Stimulated activated naive CD8-positive, alpha-beta T cell treated with anti-CD3 and anti-CD28 coated beads, Interleukin-15, Interleukin-2, amounts not matched to agents 100 ng/mL and 50 ng/mL, for 24 hours (primary cell): ENCODE data around the gene ADAMTS2.

Experiments used
- H3K27ac Mint-ChIP-seq: one replicate; pipeline ENCODE4 v1.8.0; 2021; ENCODE audit warnings: mild to moderate bottlenecking, mixed read lengths
- H3K27me3 Mint-ChIP-seq: one replicate; pipeline ENCODE4 v1.8.0; 2021; ENCODE audit warnings: mixed read lengths
- H3K36me3 Mint-ChIP-seq: one replicate; pipeline ENCODE4 v1.8.0; 2021; ENCODE audit warnings: low read depth, mixed read lengths
- H3K4me1 Mint-ChIP-seq: one replicate; pipeline ENCODE4 v1.8.0; 2021; ENCODE audit warnings: low read depth, mixed read lengths
- H3K4me3 Mint-ChIP-seq: one replicate; pipeline ENCODE4 v1.8.0; 2021; ENCODE audit warnings: mild to moderate bottlenecking, mixed read lengths
- H3K9me3 Mint-ChIP-seq: one replicate; pipeline ENCODE4 v1.8.0; 2021; ENCODE audit warnings: mixed read lengths

The ADAMTS2 gene

DNA sequence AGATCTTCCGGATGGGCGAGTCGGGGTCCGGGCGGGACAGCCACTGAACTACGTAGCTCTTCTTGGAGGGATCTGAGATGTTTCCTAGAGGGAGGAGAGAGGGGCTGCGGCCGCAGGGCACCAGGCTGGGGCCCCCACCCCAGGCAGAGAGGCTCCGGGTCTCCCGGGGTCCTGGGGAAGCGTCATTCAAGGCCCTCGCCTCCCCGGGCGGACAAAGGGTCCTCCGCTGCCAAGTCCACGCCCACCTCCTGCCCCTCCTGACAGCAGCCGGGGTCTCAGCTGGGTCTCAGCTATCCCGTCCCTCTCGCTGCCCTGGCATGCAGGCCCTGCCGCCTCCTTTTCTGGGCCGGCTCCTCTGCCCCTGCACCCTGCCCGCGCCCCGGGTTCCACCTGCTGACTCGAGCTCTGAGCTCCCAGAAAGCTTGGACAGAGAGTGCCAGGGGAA, 223.6 kb downstream of the ADAMTS2 start:
- Mint-ChIP-seq H3K4me1 (no peaks in the 10 kb centered on the region), H3K27ac (no peak overlapping the region), H3K36me3 (no peaks in the 10 kb centered on the region), H3K4me3 (no peak overlapping the region), H3K9me3 (peaks cover 6% of the 10 kb centered on the region), H3K27me3 (no peaks in the 10 kb centered on the region)

DNA sequence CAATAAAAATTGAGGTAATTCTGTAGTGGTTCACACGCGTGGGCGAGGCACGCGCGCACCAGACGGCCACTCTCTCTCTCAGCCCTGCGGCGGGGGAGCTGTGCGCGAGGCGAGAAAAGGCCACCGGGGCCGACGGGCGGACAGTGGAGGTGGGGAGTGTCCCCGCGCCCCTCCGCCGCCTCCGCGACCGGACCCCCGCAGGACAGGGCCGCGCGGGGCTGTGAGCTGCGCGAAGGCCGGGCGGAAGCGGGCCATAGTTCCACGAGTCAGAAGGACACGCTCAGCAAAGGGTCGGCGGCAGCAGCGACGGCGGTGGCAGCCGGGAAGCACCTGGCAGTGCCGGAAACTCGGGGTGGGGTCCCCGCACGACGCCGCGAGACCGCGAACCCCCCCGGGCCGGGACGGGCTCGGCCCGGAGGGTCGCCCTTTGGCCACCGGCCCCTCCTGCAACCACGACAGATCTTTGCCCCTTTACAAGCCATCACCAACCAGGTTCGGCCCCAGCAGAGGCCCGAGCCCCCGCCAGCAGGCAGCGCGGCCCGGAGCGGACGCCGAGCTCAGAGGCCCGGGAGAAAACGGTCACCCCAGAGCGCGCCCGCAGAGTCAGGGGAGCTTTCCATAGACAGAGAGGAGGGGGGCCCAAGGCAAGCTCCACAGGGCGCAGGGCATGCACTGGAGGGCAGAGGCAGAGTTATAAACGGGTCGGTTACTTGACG, 224.2 kb downstream of the ADAMTS2 start:
- H3K4me3 Mint-ChIP-seq: no peak overlapping the region
- no peaks in the 10 kb centered on the region for H3K36me3 Mint-ChIP-seq
- no peak overlapping the region for H3K27ac Mint-ChIP-seq
- peaks cover 12% of the 10 kb centered on the region for H3K9me3 Mint-ChIP-seq
- no peaks in the 10 kb centered on the region for H3K4me1 Mint-ChIP-seq
- no peaks in the 10 kb centered on the region for H3K27me3 Mint-ChIP-seq

DNA sequence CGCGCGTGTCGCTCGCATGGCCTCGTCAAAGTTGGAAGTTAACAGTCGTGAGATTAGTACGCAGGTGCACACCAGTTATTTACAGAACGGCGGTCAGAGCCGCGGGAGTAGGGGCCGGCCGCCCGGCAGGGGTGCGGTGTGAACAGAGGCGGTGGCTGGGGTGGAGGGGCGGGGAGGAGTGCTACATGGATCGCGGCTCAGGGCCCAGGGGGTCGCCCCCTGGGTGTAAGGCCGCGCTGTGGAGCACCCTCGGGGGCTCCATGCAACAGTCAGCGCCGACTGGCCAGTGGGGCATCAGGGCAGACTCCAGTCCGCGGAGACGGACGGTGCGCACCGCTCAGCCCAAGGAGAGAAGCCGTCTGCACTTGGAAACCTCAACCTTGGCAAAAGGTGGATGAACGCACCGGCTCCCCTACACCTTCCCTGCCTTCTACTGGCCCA, 224.8 kb downstream of the ADAMTS2 start:
- Mint-ChIP-seq H3K27me3 (no peaks in the 10 kb centered on the region), H3K27ac (no peak overlapping the region), H3K4me3 (no peak overlapping the region), H3K4me1 (no peaks in the 10 kb centered on the region), H3K9me3 (peaks cover 12% of the 10 kb centered on the region), H3K36me3 (no peaks in the 10 kb centered on the region)

DNA sequence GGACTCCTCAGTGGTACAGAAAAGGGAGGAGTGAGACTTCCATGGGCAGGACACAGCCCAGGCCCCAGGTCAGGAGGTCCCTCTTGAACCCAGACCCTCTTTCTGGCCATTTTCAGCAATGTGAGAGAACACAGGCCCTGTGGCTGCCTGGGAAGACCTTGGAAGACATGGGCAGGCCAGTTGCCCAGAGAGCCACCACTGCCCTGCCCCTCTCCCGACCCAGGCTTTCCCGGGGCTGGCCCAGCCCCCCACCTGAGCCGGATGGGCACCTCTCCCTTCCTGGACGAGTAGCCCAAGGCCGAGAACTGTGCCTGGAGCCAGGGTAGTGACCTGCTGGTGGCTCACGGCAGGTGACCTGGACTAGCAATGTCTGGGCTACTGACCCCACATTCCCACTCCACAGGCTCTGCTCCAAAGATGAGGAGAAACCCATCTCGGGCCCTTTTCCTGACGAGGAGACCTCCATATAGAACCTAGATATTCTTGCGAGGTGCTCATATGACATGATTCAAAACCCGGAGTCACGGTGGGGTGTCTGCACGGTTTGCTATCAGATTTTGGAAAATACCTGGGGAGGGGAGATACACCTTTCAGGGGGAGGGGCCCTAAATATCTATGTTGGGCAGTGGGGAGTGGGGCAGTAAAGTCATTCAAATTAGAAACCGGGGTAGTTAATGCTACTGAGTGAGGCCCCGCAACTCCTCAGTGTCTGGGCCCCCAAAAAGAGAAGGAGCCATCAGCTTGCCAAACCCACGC, 225.7 kb downstream of the ADAMTS2 start:
- no peaks in the 10 kb centered on the region for H3K36me3 Mint-ChIP-seq
- H3K4me1 Mint-ChIP-seq: no peaks in the 10 kb centered on the region
- H3K4me3 Mint-ChIP-seq: no peak overlapping the region
- peaks cover 20% of the 10 kb centered on the region for H3K9me3 Mint-ChIP-seq
- no peaks in the 10 kb centered on the region for H3K27me3 Mint-ChIP-seq
- H3K27ac Mint-ChIP-seq: no peak overlapping the region

GRCh38 chr5:179118756-179119414, 226.4 kb downstream of the ADAMTS2 start:
- Mint-ChIP-seq H3K27me3 (no peaks in the 10 kb centered on the region), H3K4me1 (no peaks in the 10 kb centered on the region), H3K4me3 (no peak overlapping the region), H3K36me3 (no peaks in the 10 kb centered on the region), H3K27ac (no peak overlapping the region), H3K9me3 (peaks cover 22% of the 10 kb centered on the region)

- H3K36me3 Mint-ChIP-seq: no peaks in the 10 kb centered on the region
- no peaks in the 10 kb centered on the region for H3K27me3 Mint-ChIP-seq
- H3K4me1 Mint-ChIP-seq: no peaks in the 10 kb centered on the region
- H3K27ac Mint-ChIP-seq: no peak overlapping the region
- no peak overlapping the region for H3K4me3 Mint-ChIP-seq
- H3K9me3 Mint-ChIP-seq: peaks cover 27% of the 10 kb centered on the region
Measured at GRCh38 chr5:179118338-179118737, 226.9 kb downstream of the ADAMTS2 start.

GRCh38 chr5:179115845-179116524, 229.3 kb downstream of the ADAMTS2 start:
- Mint-ChIP-seq H3K27me3 (no peaks in the 10 kb centered on the region), H3K27ac (no peak overlapping the region), H3K36me3 (no peaks in the 10 kb centered on the region), H3K9me3 (peaks cover 37% of the 10 kb centered on the region), H3K4me3 (no peak overlapping the region), H3K4me1 (no peaks in the 10 kb centered on the region)

DNA sequence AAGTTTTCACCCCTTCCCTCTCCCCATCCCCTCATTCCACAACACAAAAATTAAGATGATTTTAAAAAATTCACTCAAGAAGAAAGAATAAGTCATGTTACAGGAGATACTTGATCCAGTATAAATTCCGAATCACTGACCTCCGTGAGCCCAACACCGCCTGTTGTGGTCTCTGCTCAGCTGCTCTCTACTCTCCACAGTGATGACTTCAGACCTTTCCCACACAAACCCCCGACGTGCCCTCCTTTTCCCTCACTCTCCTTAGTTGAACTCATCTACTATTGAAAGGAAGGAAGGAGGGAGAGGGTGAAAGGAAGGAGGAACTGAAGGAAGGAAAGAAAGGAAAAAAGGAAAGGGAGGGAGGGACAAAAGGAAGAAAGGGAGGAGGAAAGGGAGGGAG, 230.0 kb downstream of the ADAMTS2 start:
- Mint-ChIP-seq H3K27me3 (no peaks in the 10 kb centered on the region), H3K4me1 (no peaks in the 10 kb centered on the region), H3K9me3 (peaks cover 37% of the 10 kb centered on the region), H3K4me3 (no peak overlapping the region), H3K36me3 (no peaks in the 10 kb centered on the region), H3K27ac (no peak overlapping the region)

GRCh38 chr5:179114756-179115155, 230.5 kb downstream of the ADAMTS2 start:
- peaks cover 32% of the 10 kb centered on the region for H3K9me3 Mint-ChIP-seq

DNA sequence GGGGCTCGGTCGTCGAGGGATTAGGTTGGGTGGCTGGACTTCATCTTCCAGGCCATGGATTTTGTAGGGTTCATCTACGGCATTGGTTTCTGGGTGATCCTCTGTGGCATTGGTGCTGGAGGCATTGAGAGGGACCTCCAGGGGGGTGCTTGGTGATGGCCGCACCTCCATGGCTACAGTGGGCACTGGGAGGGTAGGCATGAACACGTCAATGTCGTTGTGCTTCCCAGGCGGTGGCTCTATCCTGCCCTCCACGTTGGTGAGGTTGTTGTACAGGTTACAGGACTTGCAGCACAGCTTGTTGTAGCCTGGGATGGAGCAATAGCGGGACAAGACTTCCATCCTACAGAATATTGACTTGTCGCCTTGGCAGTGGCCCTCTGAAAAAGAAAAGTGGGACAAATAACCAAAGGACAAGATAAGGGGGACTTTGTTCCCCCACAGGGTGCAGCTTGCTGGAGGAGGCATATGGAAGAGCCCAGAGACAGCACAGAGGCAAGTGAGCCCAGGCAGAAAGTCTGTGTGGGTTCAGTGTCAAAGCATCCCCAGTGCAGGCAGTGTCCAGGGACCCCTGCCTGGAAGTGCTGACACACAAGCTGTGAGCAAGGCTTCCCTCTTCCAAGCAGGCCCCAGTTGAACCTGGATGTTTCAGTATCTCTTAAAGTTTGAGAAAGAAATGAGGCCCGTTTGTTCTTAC, 231.2 kb downstream of the ADAMTS2 start:
- Mint-ChIP-seq H3K4me3 (no peak overlapping the region), H3K4me1 (no peaks in the 10 kb centered on the region), H3K9me3 (peaks cover 32% of the 10 kb centered on the region)

More at GRCh38 chr5:179114756-179115155, 230.5 kb downstream of the ADAMTS2 start:
- no peak overlapping the region for H3K4me3 Mint-ChIP-seq
- no peaks in the 10 kb centered on the region for H3K36me3 Mint-ChIP-seq
- H3K27ac Mint-ChIP-seq: no peak overlapping the region
- H3K4me1 Mint-ChIP-seq: no peaks in the 10 kb centered on the region
- H3K27me3 Mint-ChIP-seq: no peaks in the 10 kb centered on the region

DNA sequence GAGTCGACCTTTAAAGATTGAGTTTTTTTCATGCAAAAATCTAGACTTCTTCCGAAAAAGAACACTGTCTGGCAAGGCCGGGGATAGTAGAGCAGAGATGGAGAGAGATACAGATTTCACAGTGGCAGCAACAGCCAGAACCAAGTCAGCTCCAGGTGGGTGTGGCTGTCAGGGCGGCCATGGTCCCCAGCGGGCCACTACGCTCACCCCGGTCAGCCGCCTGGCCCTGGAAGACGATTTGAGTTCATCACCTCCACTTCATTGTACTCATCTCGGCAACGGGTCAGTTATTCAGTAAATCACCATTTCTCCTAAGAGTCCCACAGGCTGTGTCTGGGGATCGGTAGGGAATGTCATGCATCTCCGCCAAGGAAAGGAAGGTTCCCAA, 232.1 kb downstream of the ADAMTS2 start:
- H3K4me1 Mint-ChIP-seq: no peaks in the 10 kb centered on the region
- no peaks in the 10 kb centered on the region for H3K36me3 Mint-ChIP-seq
- H3K27ac Mint-ChIP-seq: no peak overlapping the region
- no peaks in the 10 kb centered on the region for H3K27me3 Mint-ChIP-seq
- H3K4me3 Mint-ChIP-seq: no peak overlapping the region
- H3K9me3 Mint-ChIP-seq: peaks cover 38% of the 10 kb centered on the region

More for the DNA sequence above, 231.2 kb downstream of the ADAMTS2 start:
- Mint-ChIP-seq H3K27ac (no peak overlapping the region), H3K36me3 (no peaks in the 10 kb centered on the region), H3K27me3 (no peaks in the 10 kb centered on the region)

DNA sequence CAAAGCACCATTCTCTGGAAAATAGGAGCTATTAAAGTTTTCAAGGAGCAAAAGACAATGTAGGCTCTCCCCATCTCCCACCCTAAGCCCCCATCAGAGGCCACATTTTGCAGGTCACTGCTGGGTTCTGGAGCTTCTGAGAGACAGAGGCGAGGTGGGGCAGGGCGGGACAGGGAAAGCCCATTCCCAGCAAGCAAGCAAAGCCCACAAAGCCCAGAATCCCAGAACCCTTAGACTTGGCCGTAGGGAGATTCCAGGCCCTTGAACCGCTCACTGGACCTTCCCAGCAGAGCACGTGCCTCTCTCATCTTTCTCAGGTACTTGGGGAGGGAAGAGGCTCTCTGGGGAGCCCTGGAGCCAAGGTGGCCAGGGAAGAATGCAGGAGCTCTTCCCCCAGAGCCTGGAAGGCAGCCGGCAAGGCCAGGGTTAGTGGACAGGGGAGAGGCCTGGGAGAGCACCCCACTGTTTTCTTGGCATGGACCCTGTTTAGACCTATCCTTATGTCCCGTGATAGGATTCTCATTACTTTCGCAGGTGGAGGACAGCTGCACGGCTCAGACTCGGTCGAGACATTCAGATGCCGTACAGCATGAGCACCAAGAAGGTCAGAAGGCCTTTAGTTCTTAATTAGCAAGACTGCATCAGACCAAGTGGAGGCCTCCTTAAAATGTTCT, 232.7 kb downstream of the ADAMTS2 start:
- Mint-ChIP-seq H3K4me1 (no peaks in the 10 kb centered on the region), H3K27me3 (no peaks in the 10 kb centered on the region), H3K4me3 (no peak overlapping the region), H3K27ac (no peak overlapping the region), H3K9me3 (peaks cover 40% of the 10 kb centered on the region), H3K36me3 (peaks cover 2% of the 10 kb centered on the region)

GRCh38 chr5:179111267-179112207, 233.7 kb downstream of the ADAMTS2 start:
- H3K9me3 Mint-ChIP-seq: peaks cover 44% of the 10 kb centered on the region
- peaks cover 8% of the 10 kb centered on the region for H3K36me3 Mint-ChIP-seq
- no peak overlapping the region for H3K27ac Mint-ChIP-seq
- H3K4me3 Mint-ChIP-seq: no peak overlapping the region
- no peaks in the 10 kb centered on the region for H3K4me1 Mint-ChIP-seq
- no peaks in the 10 kb centered on the region for H3K27me3 Mint-ChIP-seq
